Cardiac fibroblast (primary cell): ENCODE data around the gene ATP5F1E.

Experiments used
- DNase-seq, 2 donors: peaks; one replicate each; pipeline versions ENCODE4 v3.0.0 to v3.0.0-alpha.2; 2010; ENCODE audit warnings: low read depth in 2 of 2
- H3K4me3 ChIP-seq, 2 donors: replicated peaks in 1 of 2; 1 replicate in 1 of 2; 2 replicates in 1 of 2; pipeline ENCODE4 v1.5.1; 2011; ENCODE audit warnings: low read depth in 2 of 2, low read length in 2 of 2, mild to moderate bottlenecking in 2 of 2, moderate library complexity in 1 of 2
- CTCF ChIP-seq: IDR thresholded peaks from one replicate; pipeline ENCODE4 v1.5.1; 2011; ENCODE audit warnings: low read depth, mild to moderate bottlenecking, low read length, inconsistent platforms

Gene ATP5F1E

GRCh38 chr20:59055302-59055701 is 23.2 kb upstream of the ATP5F1E start:
- peak; percentile 37 for TF ChIP-seq CTCF
- no peak overlapping the region for H3K4me3 ChIP-seq
- DNase-seq: peak; percentile 45 to 61

- no peak for TF ChIP-seq CTCF
- no peak overlapping the region for H3K4me3 ChIP-seq
- DNase-seq: no peak
Measured at GRCh38 chr20:59051666-59052185, 19.6 kb upstream of the ATP5F1E start.

- no peak overlapping the region for H3K4me3 ChIP-seq
- TF ChIP-seq CTCF: no peak
- DNase-seq: no peak
Measured at GRCh38 chr20:59050437-59050836, 18.3 kb upstream of the ATP5F1E start.

- no peak overlapping the region for H3K4me3 ChIP-seq
- TF ChIP-seq CTCF: no peak
- DNase-seq: no peak
Measured at GRCh38 chr20:59048681-59049030, 16.5 kb upstream of the ATP5F1E start.

- no peak overlapping the region for H3K4me3 ChIP-seq
- peak; percentile 45 to 51 for DNase-seq
- TF ChIP-seq CTCF: no peak
Measured at GRCh38 chr20:59047938-59048680, 16.0 kb upstream of the ATP5F1E start.

- TF ChIP-seq CTCF: no peak
- no peak overlapping the region for H3K4me3 ChIP-seq
- no peak for DNase-seq
Measured at GRCh38 chr20:59046862-59047261, 14.7 kb upstream of the ATP5F1E start.

- H3K4me3 ChIP-seq: no peak overlapping the region
- no peak for TF ChIP-seq CTCF
- DNase-seq: no peak
Measured at GRCh38 chr20:59044796-59045195, 12.7 kb upstream of the ATP5F1E start.
